Uterus (tissue), 2 donors: Measurements from ENCODE around the gene TREM1.

ENCODE experiments used
- CTCF ChIP-seq, 4 experiments: fragments of 200-600 bp in 2 of 4; fragments of 450-650 bp in 2 of 4; sonication (generic) in 2 of 4; IDR thresholded peaks; one replicate each; pipeline ENCODE4 v1.5.1; 2016 to 2019; ENCODE audit warnings: antibody characterized with exemption in 4 of 4, mild to moderate bottlenecking in 2 of 4, moderate library complexity in 1 of 4
- POLR2A ChIP-seq, 2 donors: fragments of 450-650 bp; IDR thresholded peaks; one replicate each; pipeline ENCODE4 v1.6.1; 2016; ENCODE audit warnings: antibody characterized with exemption in 2 of 2, mild to moderate bottlenecking in 1 of 2, moderate library complexity in 1 of 2

- TF ChIP-seq CTCF (IDR thresholded peaks at IDR 0.05) (no peak), POLR2A (IDR thresholded peaks at IDR 0.05) (no peak)
Measured at GRCh38 chr6:41326092-41326491, 39.6 kb upstream of the TREM1 start.
